A549 (cell line): ENCODE measurements around the gene PHAF1. TPM values are rescaled to one million over a fixed set of nuclear protein-coding genes. Genes with fewer than 3 reads are reported as not detected.
A peak's percentile ranks its signal among the peaks of the same experiment; 100 is the strongest.

ENCODE experiments used
- ATAC-seq, 2 experiments: fragments of 200-7000 bp in 1 of 2; fragments of >200 bp in 1 of 2; cut with Nextera tagmentation in 1 of 2; cut with Tn5 transposase in 1 of 2; 3 replicates each; pipeline versions ENCODE4 v1.8.0 to v1.9.1; 2018 to 2020; ENCODE audit warnings: mild to moderate bottlenecking in 1 of 2, moderate library complexity in 1 of 2
- CTCF ChIA-PET: fragments of 300-600 bp; sonication (Branson Sonifier 250); formaldehyde crosslinking; extraction: SDS; loops from one replicate; lab custom pipeline; 2021; ENCODE audit warnings: antibody characterized with exemption, inconsistent platforms; lab: Yijun Ruan, JAX
- POLR2A ChIA-PET: fragments of 350-600 bp; formaldehyde crosslinking; extraction: SDS; loops from one replicate; lab custom pipeline; 2021; ENCODE audit warnings: antibody characterized with exemption, inconsistent platforms; lab: Yijun Ruan, JAX
- DNase-seq, 2 experiments: peaks; one replicate each; pipeline versions ENCODE4 v3.0.0 to v3.0.0-alpha.2; 2011 to 2016; ENCODE audit warnings: low read depth in 1 of 2, low spot score in 1 of 2
- FAIRE-seq: peaks from 2 replicates; lab custom pipeline; 2011; peaks lifted over from hg19 to GRCh38; lab: Jason Lieb, UNC
- H3K27ac ChIP-seq, 2 experiments: fragments of >200 bp; sonication (Bioruptor Twin); formaldehyde crosslinking; 3 replicates each; pipeline ENCODE4 v1.5.1; 2016 to 2017
- H3K4me1 ChIP-seq: fragments of >200 bp; sonication (Bioruptor Twin); formaldehyde crosslinking; 3 replicates; pipeline ENCODE4 v1.6.1; 2016
- H3K4me2 ChIP-seq: fragments of >200 bp; sonication (Bioruptor Twin); formaldehyde crosslinking; 3 replicates; pipeline ENCODE4 v1.6.1; 2016
- H3K4me3 ChIP-seq: fragments of >200 bp; sonication (Bioruptor Twin); formaldehyde crosslinking; 3 replicates; pipeline ENCODE4 v1.5.1; 2016
- H3K9me3 ChIP-seq: fragments of >200 bp; sonication (Bioruptor Twin); formaldehyde crosslinking; 3 replicates; pipeline ENCODE4 v1.6.1; 2016
- BHLHE40 ChIP-seq: IDR thresholded peaks from 2 replicates; pipeline ENCODE4 v1.6.1; 2012; ENCODE audit warnings: low read depth, low read length, inconsistent platforms
- EHMT2 ChIP-seq: fragments of 200-600 bp; sonication (generic); IDR thresholded peaks from 2 replicates; pipeline ENCODE4 v1.6.1; 2016; ENCODE audit warnings: antibody characterized with exemption, low read depth, mild to moderate bottlenecking, moderate library complexity
- FOSL2 ChIP-seq, 2 experiments: fragments of 450-650 bp in 1 of 2; fragments of >200 bp in 1 of 2; sonication (Bioruptor Twin) in 1 of 2; formaldehyde crosslinking; IDR thresholded peaks; 2 replicates each; pipeline versions ENCODE4 v1.5.0 to v1.6.1; 2016 to 2020; ENCODE audit warnings: mild to moderate bottlenecking in 1 of 2, moderate library complexity in 1 of 2
- GATA3 ChIP-seq: IDR thresholded peaks from 2 replicates; pipeline ENCODE4 v1.6.1; 2012; ENCODE audit warnings: borderline replicate concordance
- HES2 ChIP-seq: fragments of >200 bp; sonication (Bioruptor Twin); formaldehyde crosslinking; IDR thresholded peaks from 2 replicates; pipeline ENCODE4 v1.6.1; 2016
- JUN ChIP-seq, 2 experiments: fragments of >200 bp; sonication (Bioruptor Twin); formaldehyde crosslinking; IDR thresholded peaks; 2 replicates in 1 of 2; 3 replicates in 1 of 2; pipeline ENCODE4 v1.6.1; 2016 to 2017
- KDM1A ChIP-seq: fragments of 200-600 bp; sonication (generic); IDR thresholded peaks from 2 replicates; pipeline ENCODE4 v1.6.1; 2016; ENCODE audit warnings: low read depth, mild to moderate bottlenecking
- KDM5A ChIP-seq: fragments of 200-600 bp; sonication (generic); IDR thresholded peaks from 2 replicates; pipeline ENCODE4 v1.6.1; 2016; ENCODE audit warnings: antibody characterized with exemption, mild to moderate bottlenecking
- MAX ChIP-seq: IDR thresholded peaks from 2 replicates; pipeline ENCODE4 v1.6.1; 2012
- MAZ ChIP-seq: fragments of 150-350 bp; IDR thresholded peaks from 2 replicates; pipeline ENCODE4 v1.6.1; 2014; ENCODE audit warnings: antibody characterized with exemption, low read depth, low read length, borderline replicate concordance
- MYC ChIP-seq: IDR thresholded peaks from 2 replicates; pipeline ENCODE4 v1.6.1; 2012; ENCODE audit warnings: mild to moderate bottlenecking, inconsistent platforms, low read length, improper control_type of control experiment, borderline replicate concordance
- NFE2L2 ChIP-seq: fragments of 150-350 bp; conservative IDR thresholded peaks from 2 replicates; pipeline ENCODE4 v1.6.1; 2014; ENCODE audit warnings: low read length
- PHF8 ChIP-seq: fragments of 200-600 bp; sonication (generic); IDR thresholded peaks from 2 replicates; pipeline ENCODE4 v1.6.1; 2016; ENCODE audit warnings: low read depth, mild to moderate bottlenecking, antibody characterized with exemption, moderate library complexity, borderline replicate concordance
- RAD21 ChIP-seq, 2 experiments: fragments of >200 bp in 1 of 2; sonication (Bioruptor Twin) in 1 of 2; formaldehyde crosslinking in 1 of 2; IDR thresholded peaks in 1 of 2; conservative IDR thresholded peaks in 1 of 2; 2 replicates in 1 of 2; 3 replicates in 1 of 2; pipeline ENCODE4 v1.6.1; 2012 to 2018; ENCODE audit warnings: inconsistent platforms in 1 of 2
- SMC3 ChIP-seq: fragments of >200 bp; sonication (Bioruptor Twin); formaldehyde crosslinking; IDR thresholded peaks from 3 replicates; pipeline ENCODE4 v1.6.1; 2018; ENCODE audit warnings: inconsistent platforms
- TFCP2L1 ChIP-seq: fragments of 250-450 bp; sonication (Bioruptor Pico); IDR thresholded peaks from 2 replicates; pipeline ENCODE4 v1.5.0; 2021; ENCODE audit warnings: mild to moderate bottlenecking
- USF2 ChIP-seq: fragments of 450-650 bp; IDR thresholded peaks from 2 replicates; pipeline ENCODE4 v1.6.1; 2014; ENCODE audit warnings: antibody characterized with exemption
- WGBS: methylation state at CpG from one replicate; pipeline ENCODE4 v1.1.6; 2017; ENCODE audit errors: missing lambda C conversion rate; 5-methylcytosine and 5-hydroxymethylcytosine counted together
- polyA plus RNA-seq, 4 experiments: library from polyadenylated mRNA; depleted of rRNA in 3 of 4; stranded (reverse); fragments of >200 nt; fragmentation: RNase III in 1 of 4; extraction: RNeasy Plus Mini Kit Qiagen cat#74134 plus additional on column Dnase treatment in 1 of 4; gene quantifications; 2 replicates in 3 of 4; 3 replicates in 1 of 4; pipeline ENCODE4 v1.2.3, GENCODE V29; 2011 to 2017
- TF ChIP-seq, protein P1 (sequence below): IDR thresholded peaks from 2 replicates; pipeline ENCODE4 v1.6.1; 2012
- TF ChIP-seq, protein P2 (sequence below): fragments of 150-350 bp; IDR thresholded peaks from 2 replicates; pipeline ENCODE4 v1.6.1; 2014; ENCODE audit warnings: low read depth, mild to moderate bottlenecking, low read length

PHAF1 gene
- polyA plus RNA-seq, 2 of the 4 experiments (the other 2 are of a cell fraction): 21.6 to 37.6 TPM

GRCh38 chr16:67190041-67190440 lies 80.3 kb downstream of the PHAF1 start, which contains the start of gene EXOC3L1:
EXOC3L1 (minus strand) TSS chr16:67190136; CDS start chr16:67189676, 460 bp downstream.
- Histone ChIP-seq H3K9me3 (no peaks in the 10 kb centered on the region), H3K4me1 (peaks cover 26% of the 10 kb centered on the region)
- DNase-seq (no peak), ATAC-seq (no peak)
- 73% methylated on average over 4 of the region's 6 CpGs for WGBS
- CTCF ChIA-PET: interaction anchor here (0.6 to 10.7 kb wide), 9 partner anchors 8 to 236 kb away, joined by 3 to 162 read pairs (median 6); partner anchors contain the start of genes ELMO3, FBXL8, NOL3 and TRADD
- TF ChIP-seq PHF8: no peak
- TF ChIP-seq, all 56 proteins: peak for 0
- Histone ChIP-seq H3K27ac (no peak within 1 kb of the TSS), H3K4me3 (no peak within 1 kb of the TSS), H3K4me2 (no peak within 1 kb of the TSS)
- POLR2A ChIA-PET: no interaction called here
- no peak for FAIRE-seq

DNA sequence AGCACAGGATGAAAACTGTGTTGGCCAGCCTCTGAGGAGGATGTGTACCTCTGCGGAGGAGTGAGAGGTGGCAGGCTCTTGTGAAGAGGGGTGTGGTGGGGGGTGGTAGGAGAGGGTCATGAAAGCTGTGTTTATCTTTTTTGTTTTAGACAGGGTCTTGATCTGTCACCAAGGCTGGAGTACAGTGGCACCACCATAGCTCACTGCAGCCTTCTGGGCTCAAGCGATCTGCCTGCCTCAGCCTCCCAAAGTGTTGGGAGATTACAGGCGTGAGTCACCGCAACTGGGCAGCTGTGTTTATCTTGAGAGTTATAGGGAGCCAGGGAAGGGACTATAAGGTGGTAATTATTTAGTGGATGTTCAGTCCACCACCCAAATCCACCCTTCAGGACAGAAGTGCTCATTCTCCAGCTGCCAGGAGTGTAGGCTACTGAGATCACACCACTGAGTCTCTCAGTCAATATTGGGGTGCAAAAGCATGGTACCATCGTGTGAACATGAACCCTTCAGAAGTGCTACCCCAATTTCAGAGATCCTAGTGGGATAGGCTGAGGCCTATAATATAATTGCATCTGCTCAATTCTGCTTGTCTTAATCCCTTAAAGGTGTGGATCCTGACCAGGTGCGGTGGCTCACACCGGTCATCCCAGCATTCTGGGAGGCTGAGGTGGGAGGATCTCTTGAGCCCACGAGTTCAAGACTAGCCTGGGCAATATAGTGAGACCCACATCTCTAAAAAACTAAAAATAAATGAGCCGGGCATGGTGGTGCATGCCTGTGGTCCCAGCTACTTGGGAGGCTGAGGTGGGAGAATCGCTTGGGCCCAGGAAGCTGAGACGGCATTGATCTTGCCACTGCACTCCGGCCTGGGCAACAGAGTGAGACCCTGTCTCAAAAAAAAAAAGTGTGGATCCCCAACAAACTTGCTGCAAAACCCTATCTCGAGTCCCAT lies 81.0 kb downstream of the PHAF1 start:
- 68% methylated on average over 13 of the region's 13 CpGs for WGBS
- FAIRE-seq (no peak), DNase-seq (no peak), ATAC-seq (no peak)
- ChIA-PET CTCF (interaction anchor here (0.6 to 10.7 kb wide), 8 partner anchors 18 to 237 kb away, joined by 3 to 162 read pairs (median 4); partner anchors contain the start of gene NOL3), POLR2A (no interaction called here)
- no peak for TF ChIP-seq SMC3
- no peak for TF ChIP-seq MAZ
- Histone ChIP-seq H3K4me1 (peaks cover 24% of the 10 kb centered on the region), H3K27ac (no peak overlapping the region), H3K9me3 (no peaks in the 10 kb centered on the region), H3K4me3 (no peak overlapping the region), H3K4me2 (peak overlapping the region; percentile 82)

DNA sequence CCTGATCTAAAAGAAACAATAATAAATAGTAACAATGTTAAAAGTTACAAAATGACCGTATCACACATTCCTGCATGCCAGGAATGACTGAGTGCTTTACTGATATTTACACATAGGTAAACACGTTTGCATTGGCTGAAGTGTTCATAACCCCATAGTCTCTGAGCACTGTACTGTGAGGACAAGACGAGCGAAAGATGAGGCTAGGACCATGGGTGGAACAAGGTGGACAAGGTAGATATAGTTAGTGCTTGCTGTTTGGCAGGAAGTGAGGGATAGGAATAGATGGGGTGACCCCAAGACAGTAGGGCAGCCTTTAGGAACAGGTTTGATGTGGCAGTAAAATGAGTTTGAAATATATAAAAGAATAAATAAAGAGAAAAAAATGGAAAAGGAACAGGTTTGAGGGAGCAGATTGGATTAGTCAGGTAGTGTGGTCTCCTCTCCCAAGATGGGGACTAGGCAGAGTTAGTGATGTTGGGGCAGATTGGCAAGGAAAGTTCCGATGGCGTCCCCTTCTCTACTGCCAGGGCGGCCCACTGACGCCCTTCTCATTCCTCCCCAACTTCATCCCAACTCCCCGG lies 81.8 kb downstream of the PHAF1 start:
- H3K4me1 ChIP-seq: peaks cover 18% of the 10 kb centered on the region
- 27% methylated on average over 9 of the region's 9 CpGs for WGBS
- H3K9me3 ChIP-seq: no peaks in the 10 kb centered on the region
- peak; percentile 36 to 44; a peak in 5 of 6 replicates for ATAC-seq
- H3K27ac ChIP-seq: peak overlapping the region; percentile 97
- TF ChIP-seq USF2: no peak
- TF ChIP-seq RAD21 (conservative IDR thresholded peaks at IDR 0.05 in 1 of 2, IDR thresholded peaks at IDR 0.05 in 1 of 2): no peak
- TF ChIP-seq TFCP2L1 (CRISPR knock-in tag): no peak
- TF ChIP-seq KDM1A: no peak
- TF ChIP-seq NFE2L2: no peak
- TF ChIP-seq EHMT2: no peak
- no peak for TF ChIP-seq KDM5A
- no peak for FAIRE-seq
- ChIA-PET CTCF (interaction anchor here (10.3 kb wide), 1 partner anchor 19 kb away, joined by 105 read pairs; no protein-coding TSS in a partner anchor), POLR2A (interaction anchor here (1.8 kb wide), 1 partner anchor 36 kb away, joined by 6 read pairs; the partner anchor contains the start of gene TMEM208)
- no peak for DNase-seq
- peak overlapping the region; percentile 82 for H3K4me2 ChIP-seq
- peak overlapping the region; percentile 95 for H3K4me3 ChIP-seq

DNA sequence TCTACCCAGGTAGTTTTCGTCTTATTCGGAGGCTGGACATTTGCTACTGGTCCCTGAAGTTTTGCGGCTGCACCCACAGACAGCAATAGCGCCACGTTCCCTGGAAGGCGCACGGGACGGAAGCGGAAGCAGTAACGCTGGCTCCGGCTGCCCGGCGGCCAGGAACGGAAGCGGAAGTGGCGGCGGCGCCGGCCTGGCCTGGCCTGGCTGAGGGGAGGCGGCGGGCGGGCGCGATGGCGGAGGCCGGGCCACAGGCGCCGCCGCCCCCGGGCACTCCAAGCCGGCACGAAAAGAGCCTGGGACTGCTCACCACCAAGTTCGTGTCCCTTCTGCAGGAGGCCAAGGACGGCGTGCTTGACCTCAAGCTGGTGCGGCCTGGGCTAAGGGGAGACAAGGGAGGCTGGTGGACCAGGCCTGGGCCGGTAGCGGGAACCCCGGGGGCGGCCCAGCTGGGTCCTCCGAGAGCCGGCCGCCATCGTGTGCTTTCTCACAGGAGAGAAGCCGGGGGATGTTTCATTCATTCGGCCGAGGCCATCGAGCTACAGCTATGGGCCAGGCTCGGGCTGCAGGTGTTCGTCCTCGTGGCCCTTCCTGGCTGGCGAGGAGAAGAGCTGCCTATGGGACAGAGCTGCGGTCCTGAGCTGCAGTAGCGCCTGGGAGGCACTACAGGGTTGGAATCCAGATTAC lies 82.4 kb downstream of the PHAF1 start, which contains the start of gene E2F4:
E2F4 (plus strand) TSS at position 161 of the 687 bp plus-strand sequence; CDS start at position 234, 73 bp downstream.
- H3K4me3 ChIP-seq: peak within 1 kb of the TSS; percentile 95
- no peak for FAIRE-seq
- peak within 1 kb of the TSS; percentile 82 for H3K4me2 ChIP-seq
- ChIA-PET CTCF (interaction anchor here (0.6 to 10.3 kb wide), 7 partner anchors 12 to 274 kb away, joined by 3 to 105 read pairs (median 4); no protein-coding TSS in a partner anchor), POLR2A (interaction anchor here (0.8 to 1.8 kb wide), 2 partner anchors 35 to 52 kb away, joined by 3 to 6 read pairs; partner anchors contain the start of gene TMEM208)
- WGBS: under 1% methylated on average over 42 of the region's 54 CpGs
- ATAC-seq: peak; percentile 96 to 98
- H3K9me3 ChIP-seq: no peaks in the 10 kb centered on the region
- peak within 1 kb of the TSS; percentile 97 for H3K27ac ChIP-seq
- peak; percentile 90 to 92 for DNase-seq
- H3K4me1 ChIP-seq: peaks cover 16% of the 10 kb centered on the region
- TF ChIP-seq, protein P1, sequence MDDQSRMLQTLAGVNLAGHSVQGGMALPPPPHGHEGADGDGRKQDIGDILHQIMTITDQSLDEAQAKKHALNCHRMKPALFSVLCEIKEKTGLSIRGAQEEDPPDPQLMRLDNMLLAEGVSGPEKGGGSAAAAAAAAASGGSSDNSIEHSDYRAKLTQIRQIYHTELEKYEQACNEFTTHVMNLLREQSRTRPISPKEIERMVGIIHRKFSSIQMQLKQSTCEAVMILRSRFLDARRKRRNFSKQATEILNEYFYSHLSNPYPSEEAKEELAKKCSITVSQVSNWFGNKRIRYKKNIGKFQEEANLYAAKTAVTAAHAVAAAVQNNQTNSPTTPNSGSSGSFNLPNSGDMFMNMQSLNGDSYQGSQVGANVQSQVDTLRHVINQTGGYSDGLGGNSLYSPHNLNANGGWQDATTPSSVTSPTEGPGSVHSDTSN: 0 out of 2 replicates have a peak, but pooled peaks have one; percentile 7
- TF ChIP-seq SMC3 (no peak), MAX (peak; percentile 47), JUN (IDR thresholded peaks at IDR 0.05) (peak; percentile 38 to 94), HES2 (no peak), BHLHE40 (peak; percentile 75), KDM5A (peak; percentile 77), FOSL2 (IDR thresholded peaks at IDR 0.05) (no peak), FOSL2 (CRISPR knock-in tag; IDR thresholded peaks at IDR 0.05) (0 out of 2 replicates have a peak, but pooled peaks have one; percentile 5), MYC (peak; percentile 70), EHMT2 (no peak), GATA3 (0 out of 2 replicates have a peak, but pooled peaks have one; percentile 3)
- TF ChIP-seq, protein P2, sequence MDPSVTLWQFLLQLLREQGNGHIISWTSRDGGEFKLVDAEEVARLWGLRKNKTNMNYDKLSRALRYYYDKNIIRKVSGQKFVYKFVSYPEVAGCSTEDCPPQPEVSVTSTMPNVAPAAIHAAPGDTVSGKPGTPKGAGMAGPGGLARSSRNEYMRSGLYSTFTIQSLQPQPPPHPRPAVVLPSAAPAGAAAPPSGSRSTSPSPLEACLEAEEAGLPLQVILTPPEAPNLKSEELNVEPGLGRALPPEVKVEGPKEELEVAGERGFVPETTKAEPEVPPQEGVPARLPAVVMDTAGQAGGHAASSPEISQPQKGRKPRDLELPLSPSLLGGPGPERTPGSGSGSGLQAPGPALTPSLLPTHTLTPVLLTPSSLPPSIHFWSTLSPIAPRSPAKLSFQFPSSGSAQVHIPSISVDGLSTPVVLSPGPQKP: 0 out of 2 replicates have a peak, but pooled peaks have one; percentile 61
